Measurements from ENCODE around the gene FCMR. TPM values are rescaled to one million over a fixed set of nuclear protein-coding genes. Genes with fewer than 3 reads are reported as not detected.

Gene FCMR
- total RNA-seq, 2 donors from 2014 or later, result 2.3 TPM; not detected in 1

- Histone ChIP-seq H3K36me3 (replicated peaks in 1 of 2; ENCODE audit: insufficient read depth in 1 of 2, low read depth in 2 of 2) (no peaks in the 10 kb centered on the region), H3K27ac (no peak overlapping the region), H3K4me1 (no peaks in the 10 kb centered on the region), H3K27me3 (no peaks in the 10 kb centered on the region), H3K4me3 (no peak overlapping the region), H3K9me3 (peaks cover 0 to 5% (median 0%) of the 10 kb centered on the region in 3 donors)
- no peak for ATAC-seq
- DNase-seq, result no peak
- WGBS, 2 donors, result 84 to 98% methylated on average over 1 of the region's 1 CpG
- TF ChIP-seq, protein P1, sequence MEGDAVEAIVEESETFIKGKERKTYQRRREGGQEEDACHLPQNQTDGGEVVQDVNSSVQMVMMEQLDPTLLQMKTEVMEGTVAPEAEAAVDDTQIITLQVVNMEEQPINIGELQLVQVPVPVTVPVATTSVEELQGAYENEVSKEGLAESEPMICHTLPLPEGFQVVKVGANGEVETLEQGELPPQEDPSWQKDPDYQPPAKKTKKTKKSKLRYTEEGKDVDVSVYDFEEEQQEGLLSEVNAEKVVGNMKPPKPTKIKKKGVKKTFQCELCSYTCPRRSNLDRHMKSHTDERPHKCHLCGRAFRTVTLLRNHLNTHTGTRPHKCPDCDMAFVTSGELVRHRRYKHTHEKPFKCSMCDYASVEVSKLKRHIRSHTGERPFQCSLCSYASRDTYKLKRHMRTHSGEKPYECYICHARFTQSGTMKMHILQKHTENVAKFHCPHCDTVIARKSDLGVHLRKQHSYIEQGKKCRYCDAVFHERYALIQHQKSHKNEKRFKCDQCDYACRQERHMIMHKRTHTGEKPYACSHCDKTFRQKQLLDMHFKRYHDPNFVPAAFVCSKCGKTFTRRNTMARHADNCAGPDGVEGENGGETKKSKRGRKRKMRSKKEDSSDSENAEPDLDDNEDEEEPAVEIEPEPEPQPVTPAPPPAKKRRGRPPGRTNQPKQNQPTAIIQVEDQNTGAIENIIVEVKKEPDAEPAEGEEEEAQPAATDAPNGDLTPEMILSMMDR (IDR thresholded peaks at IDR 0.05), result no peak
- no peak for TF ChIP-seq POLR2A (IDR thresholded peaks at IDR 0.05)
- intact Hi-C loops (cut with DNase I), result no loop called here
Measured at GRCh38 chr1:206883160-206883559, 38.6 kb downstream of the FCMR start.

- WGBS, 2 donors, result 59 to 70% methylated on average over 3 of the region's 3 CpGs
Measured at GRCh38 chr1:206882555-206882954, 39.2 kb downstream of the FCMR start.

GRCh38 chr1:206880314-206880713 is 41.4 kb downstream of the FCMR start:
- H3K27me3 ChIP-seq, result no peaks in the 10 kb centered on the region
- H3K4me1 ChIP-seq, result no peaks in the 10 kb centered on the region
- H3K9me3 ChIP-seq, result peaks cover 0 to 6% (median 0%) of the 10 kb centered on the region in 3 donors
- 65 to 77% methylated on average over 3 of the region's 3 CpGs for WGBS, 2 donors
- ATAC-seq (no peak), DNase-seq (no peak)
- no peak overlapping the region for H3K4me3 ChIP-seq
- intact Hi-C loops (cut with DNase I), result no loop called here
- H3K27ac ChIP-seq, result no peak overlapping the region
- no peak for TF ChIP-seq POLR2A (IDR thresholded peaks at IDR 0.05)
- TF ChIP-seq, protein P1 (IDR thresholded peaks at IDR 0.05), result no peak
- H3K36me3 ChIP-seq (replicated peaks in 1 of 2; ENCODE audit: insufficient read depth in 1 of 2, low read depth in 2 of 2), result no peaks in the 10 kb centered on the region

More at GRCh38 chr1:206882555-206882954, 39.2 kb downstream of the FCMR start:
- no peaks in the 10 kb centered on the region for H3K36me3 ChIP-seq (replicated peaks in 1 of 2; ENCODE audit: insufficient read depth in 1 of 2, low read depth in 2 of 2)
- no peaks in the 10 kb centered on the region for H3K4me1 ChIP-seq
- ATAC-seq, result no peak
- intact Hi-C loops (cut with DNase I), result no loop called here
- H3K4me3 ChIP-seq, result no peak overlapping the region
- no peak overlapping the region for H3K27ac ChIP-seq
- TF ChIP-seq, protein P1 (IDR thresholded peaks at IDR 0.05), result no peak
- no peak for TF ChIP-seq POLR2A (IDR thresholded peaks at IDR 0.05)
- DNase-seq, result no peak
- H3K27me3 ChIP-seq, result no peaks in the 10 kb centered on the region
- H3K9me3 ChIP-seq, result peaks cover 0 to 6% (median 0%) of the 10 kb centered on the region in 3 donors

DNA sequence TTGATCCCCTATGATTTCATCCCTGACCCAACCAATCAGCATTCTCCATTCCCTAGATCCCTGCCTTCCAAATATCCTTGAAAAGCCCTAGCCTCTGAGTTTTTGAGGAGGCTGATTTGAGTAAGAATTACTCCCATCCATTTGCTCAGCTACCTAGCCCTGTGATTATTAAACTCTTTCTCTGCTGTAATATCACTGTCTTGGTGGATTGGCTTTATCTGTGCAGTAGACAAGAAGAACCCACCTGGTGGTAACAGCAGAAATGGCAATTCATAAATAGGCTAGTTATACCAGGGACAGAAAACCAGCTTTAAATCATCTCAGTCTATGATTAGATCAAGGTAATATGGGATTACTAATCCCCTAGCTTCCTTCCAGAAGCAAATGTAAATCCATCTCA is 43.3 kb downstream of the FCMR start:
- Histone ChIP-seq H3K27ac (no peak overlapping the region), H3K36me3 (replicated peaks in 1 of 2; ENCODE audit: insufficient read depth in 1 of 2, low read depth in 2 of 2) (no peaks in the 10 kb centered on the region), H3K9me3 (peaks cover 0 to 6% (median 0%) of the 10 kb centered on the region in 3 donors), H3K4me3 (no peak overlapping the region), H3K4me1 (no peaks in the 10 kb centered on the region), H3K27me3 (no peaks in the 10 kb centered on the region)
- ATAC-seq (no peak), DNase-seq (no peak)
- TF ChIP-seq POLR2A (IDR thresholded peaks at IDR 0.05), result no peak
- TF ChIP-seq, protein P1 (IDR thresholded peaks at IDR 0.05), result no peak
- intact Hi-C loops (cut with DNase I), result no loop called here

DNA sequence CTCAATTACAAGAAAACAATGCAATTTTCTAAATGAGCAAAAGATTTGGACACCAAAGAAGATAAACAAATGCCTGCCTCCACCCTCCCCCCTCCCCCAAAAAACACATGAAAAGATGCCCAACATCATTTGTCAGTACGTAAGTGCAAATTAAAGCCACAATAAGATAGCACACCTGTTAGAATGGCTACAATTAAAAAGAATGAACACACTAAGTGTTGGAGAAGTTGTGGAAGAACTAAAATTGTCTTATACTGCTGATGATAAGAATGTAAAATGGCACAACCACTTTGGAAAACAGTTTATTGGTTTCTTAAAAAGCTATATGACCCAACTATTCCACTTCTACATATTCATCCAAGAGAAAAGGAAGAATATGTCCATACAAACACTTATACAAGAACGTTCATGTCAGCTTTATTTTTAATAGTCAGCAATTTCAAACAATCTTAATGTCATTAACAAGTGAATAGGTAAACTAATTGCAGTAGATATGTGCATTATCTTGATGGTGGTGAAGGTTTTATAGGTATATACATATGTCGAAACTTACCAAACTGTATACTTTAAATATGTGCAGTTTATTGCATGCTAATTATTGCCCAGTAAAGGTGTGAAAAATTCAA is 45.9 kb downstream of the FCMR start:
- WGBS, 2 donors, result 52 to 62% methylated on average over 3 of the region's 3 CpGs
- no peak for DNase-seq
- H3K4me3 ChIP-seq, result no peak overlapping the region
- no peaks in the 10 kb centered on the region for H3K4me1 ChIP-seq
- TF ChIP-seq, protein P1 (IDR thresholded peaks at IDR 0.05), result no peak
- no peak for TF ChIP-seq POLR2A (IDR thresholded peaks at IDR 0.05)
- no peak overlapping the region for H3K27ac ChIP-seq
- ATAC-seq, result no peak
- no peaks in the 10 kb centered on the region for H3K27me3 ChIP-seq
- peaks cover 0 to 6% (median 0%) of the 10 kb centered on the region in 3 donors for H3K9me3 ChIP-seq
- no peaks in the 10 kb centered on the region for H3K36me3 ChIP-seq (replicated peaks in 1 of 2; ENCODE audit: insufficient read depth in 1 of 2, low read depth in 2 of 2)
- intact Hi-C loops (cut with DNase I), result no loop called here
